T-helper 17 cell (primary cell): ENCODE measurements around the gene RFX2. TPM values are rescaled to one million over a fixed set of nuclear protein-coding genes. Genes with fewer than 3 reads are reported as not detected.

Source experiments
- ATAC-seq: fragments of 150-1000 bp; cut with Tn5 transposase; 2 replicates; pipeline ENCODE4 v1.10.0; 2021; ENCODE audit warnings: mild to moderate bottlenecking, moderate library complexity
- DNase-seq, 3 donors: peaks; one replicate each; pipeline versions ENCODE4 v3.0.0 to v3.0.0-alpha.2; 2020 to 2021
- H3K9me3 ChIP-seq: one replicate; pipeline ENCODE4 v1.7.0; 2013; ENCODE audit warnings: low read length, mild to moderate bottlenecking; ENCODE audit not compliant: control insufficient read depth, poor library complexity, severe bottlenecking
- H3K27ac Mint-ChIP-seq: one replicate; pipeline ENCODE4 v1.8.0; 2022; ENCODE audit warnings: mild to moderate bottlenecking, moderate library complexity, mixed read lengths
- H3K27me3 Mint-ChIP-seq: one replicate; pipeline ENCODE4 v1.8.0; 2022; ENCODE audit warnings: mixed read lengths
- H3K36me3 Mint-ChIP-seq: one replicate; pipeline ENCODE4 v1.8.0; 2022; ENCODE audit warnings: low read depth, mixed read lengths
- H3K4me1 Mint-ChIP-seq: one replicate; pipeline ENCODE4 v1.8.0; 2022; ENCODE audit warnings: mild to moderate bottlenecking, mixed read lengths
- H3K4me3 Mint-ChIP-seq: one replicate; pipeline ENCODE4 v1.8.0; 2022; ENCODE audit warnings: mild to moderate bottlenecking, moderate library complexity, mixed read lengths
- total RNA-seq, 4 donors: library from RNA in 2 of 4; stranded (reverse) in 2 of 4; gene quantifications; one replicate each; pipeline ENCODE4 v1.2.3 and lab custom pipeline; 2022 to 2026

The RFX2 gene
- total RNA-seq, 2 donors from 2014 or later: 9.0 to 23.3 TPM

DNA sequence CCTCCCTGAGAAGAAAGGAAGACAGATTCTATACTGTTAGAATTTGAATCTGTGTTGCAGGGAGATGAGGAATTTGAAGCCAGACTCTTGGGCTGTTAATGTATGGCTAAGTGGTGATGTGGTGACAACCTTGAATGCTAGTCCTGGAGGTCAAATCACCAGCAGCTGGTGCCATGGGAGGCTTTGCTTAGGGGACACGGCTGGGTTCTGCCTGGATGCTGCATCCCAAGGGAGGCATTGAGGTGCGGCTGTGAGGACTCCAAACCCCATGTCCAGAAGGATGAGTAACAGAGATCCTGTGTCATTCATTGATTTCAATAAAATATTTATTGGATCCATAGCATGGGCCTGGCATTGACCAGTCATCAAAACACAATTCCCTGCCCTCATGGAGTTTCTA is 42.3 kb downstream of the RFX2 start:
- H3K9me3 ChIP-seq: no peaks in the 10 kb centered on the region
- Mint-ChIP-seq H3K27me3 (peaks cover 9% of the 10 kb centered on the region), H3K4me3 (no peak overlapping the region), H3K36me3 (no peaks in the 10 kb centered on the region), H3K4me1 (peaks cover 39% of the 10 kb centered on the region), H3K27ac (peak overlapping the region; percentile 77)
- ATAC-seq (no peak), DNase-seq (no peak)

DNA sequence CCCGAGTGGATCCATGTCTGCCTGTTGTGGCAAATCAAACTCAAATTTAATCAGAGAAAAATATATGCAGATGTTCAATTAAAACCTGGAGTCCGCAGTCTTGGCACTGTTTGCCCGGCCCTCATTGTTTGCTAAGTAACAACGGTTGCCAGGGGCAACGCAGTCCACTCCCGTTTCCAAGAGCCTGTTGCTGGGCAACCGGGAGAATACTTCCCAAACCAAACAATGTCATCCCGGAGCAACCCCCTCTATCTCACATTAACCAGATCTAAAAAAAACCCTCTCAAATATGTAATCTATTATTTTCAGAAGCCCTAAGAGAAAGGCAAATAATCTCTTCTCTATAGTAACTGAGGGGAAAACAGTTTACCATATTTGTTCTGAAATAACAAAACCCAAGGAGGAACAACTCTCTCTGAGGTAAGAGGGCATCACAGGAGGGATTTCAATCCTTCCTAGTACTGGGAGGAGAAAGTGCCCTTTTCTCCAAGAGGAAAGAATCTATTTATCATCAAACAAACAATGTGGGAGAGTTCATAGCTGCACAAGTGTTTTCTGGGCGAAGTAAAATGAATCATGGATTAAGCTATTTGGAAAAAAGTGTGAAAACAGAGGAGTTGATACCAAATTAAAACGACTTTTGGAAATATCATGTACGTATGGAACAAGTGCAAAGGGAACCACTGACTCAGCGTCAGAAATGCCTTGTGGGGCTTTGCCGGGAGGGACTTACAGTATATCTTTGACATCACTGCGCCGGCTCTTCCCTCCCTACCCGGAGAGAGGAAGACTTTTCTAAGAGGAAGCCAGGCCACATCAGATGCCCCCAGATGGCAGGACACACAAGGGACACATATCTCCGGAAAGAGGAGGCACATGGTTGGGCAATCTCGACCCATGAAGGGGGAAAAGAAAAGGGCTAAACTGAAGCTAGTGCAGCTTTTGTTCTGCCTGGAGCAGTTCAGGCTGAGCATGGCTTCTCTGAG is 43.3 kb downstream of the RFX2 start:
- Mint-ChIP-seq H3K27me3 (peaks cover 9% of the 10 kb centered on the region), H3K36me3 (no peaks in the 10 kb centered on the region), H3K4me3 (peak overlapping the region; percentile 69), H3K27ac (peak overlapping the region; percentile 77), H3K4me1 (peaks cover 49% of the 10 kb centered on the region)
- DNase-seq: peak; percentile 36 to 58 (median 49)
- H3K9me3 ChIP-seq: no peaks in the 10 kb centered on the region
- ATAC-seq: peak; percentile 47

DNA sequence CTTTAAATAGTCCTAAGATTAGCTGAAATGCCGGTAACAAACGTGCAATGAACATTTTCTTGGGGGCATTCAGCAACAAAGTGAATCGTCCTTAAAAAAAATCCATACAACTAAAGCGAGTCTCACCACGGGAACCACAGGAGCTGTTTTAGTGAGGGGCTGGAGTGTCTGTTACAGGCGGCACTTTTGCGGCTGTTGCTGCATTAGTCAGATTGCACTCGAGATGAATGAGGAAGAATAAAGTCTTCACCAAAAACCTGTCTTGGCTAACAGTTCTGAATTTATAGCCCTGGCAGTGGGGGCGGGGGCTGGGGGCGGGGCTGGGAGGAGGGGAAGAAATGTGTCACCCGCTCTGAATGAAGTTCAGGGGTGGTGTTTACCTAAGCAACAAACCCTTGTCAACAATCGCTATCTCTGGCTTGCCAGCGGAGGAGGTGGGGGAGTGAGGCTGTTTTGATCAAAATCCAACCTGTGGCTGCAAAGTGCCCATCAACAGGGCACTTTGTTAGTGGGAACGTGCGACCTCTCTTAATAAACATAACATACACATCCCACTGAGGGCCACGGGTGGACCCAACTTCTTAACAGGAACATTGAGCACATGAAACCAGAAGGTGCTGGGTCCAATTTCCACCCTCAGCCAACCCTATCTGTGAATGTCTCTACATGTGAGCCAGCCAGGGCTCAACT is 44.5 kb downstream of the RFX2 start:
- ATAC-seq (peak; percentile 64), DNase-seq (peak; percentile 34 to 61 (median 42))
- Mint-ChIP-seq H3K36me3 (no peaks in the 10 kb centered on the region), H3K4me3 (peak overlapping the region; percentile 69), H3K27me3 (peaks cover 15% of the 10 kb centered on the region), H3K27ac (peak overlapping the region; percentile 77), H3K4me1 (peaks cover 58% of the 10 kb centered on the region)
- H3K9me3 ChIP-seq: no peaks in the 10 kb centered on the region

DNA sequence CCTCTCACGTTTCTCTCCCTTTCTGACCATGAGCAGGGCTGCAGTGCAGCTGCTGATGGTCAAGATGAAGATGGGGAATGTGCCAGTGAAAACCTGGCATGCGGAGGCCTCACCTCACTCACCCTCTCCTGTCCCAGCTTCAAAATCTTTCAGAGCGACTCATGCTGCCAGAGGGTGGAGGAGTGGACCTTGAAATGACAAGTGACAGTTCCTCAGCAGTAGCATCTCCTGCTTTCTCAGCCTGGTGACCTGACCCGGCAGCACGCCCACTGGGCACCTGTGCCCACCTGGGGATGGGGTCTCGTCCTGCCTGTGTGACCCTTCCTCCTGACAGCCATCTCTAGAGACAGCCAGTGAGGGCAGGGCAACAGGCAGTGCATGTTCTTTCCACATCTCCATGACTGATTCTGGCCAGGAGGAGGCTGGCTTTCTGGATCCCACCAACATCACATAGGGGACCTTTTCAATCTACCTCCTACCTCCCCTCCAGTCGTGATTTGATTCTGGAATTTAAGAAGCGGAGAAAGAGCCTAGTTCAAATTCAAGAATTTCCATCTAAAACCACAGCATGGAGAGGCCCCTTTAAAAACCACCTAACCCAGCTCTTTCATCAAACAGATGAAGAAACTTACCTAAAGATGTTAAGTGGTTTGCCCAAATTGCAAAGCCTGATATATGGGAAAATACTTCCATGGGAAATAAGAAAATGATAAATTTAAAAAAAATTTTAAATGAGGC is 45.8 kb downstream of the RFX2 start:
- Mint-ChIP-seq H3K27ac (peak overlapping the region; percentile 77), H3K4me3 (peak overlapping the region; percentile 60), H3K4me1 (peaks cover 67% of the 10 kb centered on the region), H3K36me3 (no peaks in the 10 kb centered on the region), H3K27me3 (peaks cover 15% of the 10 kb centered on the region)
- H3K9me3 ChIP-seq: no peaks in the 10 kb centered on the region
- ATAC-seq (no peak), DNase-seq (no peak)

DNA sequence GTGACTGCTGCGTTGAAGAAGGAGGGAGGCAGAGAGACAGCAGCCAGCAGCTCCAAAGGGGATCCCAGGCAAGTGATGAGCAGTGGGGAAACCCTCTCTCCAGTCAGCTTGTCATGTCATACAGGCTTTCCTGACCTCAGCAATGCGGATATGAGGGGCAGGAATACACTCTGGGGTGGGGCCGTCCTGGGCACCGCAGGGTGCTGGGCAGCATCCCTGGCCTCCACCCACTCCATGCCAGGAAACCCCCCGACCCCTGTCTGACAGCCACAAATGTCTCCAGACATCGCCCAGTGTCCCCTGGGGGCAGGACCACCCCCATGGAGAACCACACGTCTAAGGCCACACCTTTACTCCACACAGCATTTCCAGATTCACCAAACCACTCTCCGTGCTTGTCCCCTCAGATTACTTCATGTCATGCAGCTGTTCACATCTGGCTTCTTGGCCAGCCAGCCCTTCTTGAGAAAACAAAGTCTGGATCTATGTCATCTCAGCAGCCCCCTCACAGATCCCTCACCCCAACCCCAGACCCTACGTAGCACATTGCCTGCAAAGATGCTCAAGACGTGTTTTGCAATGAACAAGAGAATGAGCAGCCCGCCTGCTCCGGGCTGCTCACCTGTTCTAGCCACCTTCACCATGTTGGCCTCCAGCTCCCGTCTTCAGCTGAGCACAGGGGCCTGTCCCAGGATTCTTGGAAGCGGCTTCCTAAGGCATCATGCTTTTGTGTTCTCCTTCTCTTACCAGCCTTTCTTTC is 46.5 kb downstream of the RFX2 start:
- no peaks in the 10 kb centered on the region for H3K9me3 ChIP-seq
- Mint-ChIP-seq H3K27me3 (peaks cover 15% of the 10 kb centered on the region), H3K4me1 (peaks cover 63% of the 10 kb centered on the region), H3K27ac (peak overlapping the region; percentile 77), H3K36me3 (no peaks in the 10 kb centered on the region), H3K4me3 (peak overlapping the region; percentile 72)
- no peak for ATAC-seq
- no peak for DNase-seq

DNA sequence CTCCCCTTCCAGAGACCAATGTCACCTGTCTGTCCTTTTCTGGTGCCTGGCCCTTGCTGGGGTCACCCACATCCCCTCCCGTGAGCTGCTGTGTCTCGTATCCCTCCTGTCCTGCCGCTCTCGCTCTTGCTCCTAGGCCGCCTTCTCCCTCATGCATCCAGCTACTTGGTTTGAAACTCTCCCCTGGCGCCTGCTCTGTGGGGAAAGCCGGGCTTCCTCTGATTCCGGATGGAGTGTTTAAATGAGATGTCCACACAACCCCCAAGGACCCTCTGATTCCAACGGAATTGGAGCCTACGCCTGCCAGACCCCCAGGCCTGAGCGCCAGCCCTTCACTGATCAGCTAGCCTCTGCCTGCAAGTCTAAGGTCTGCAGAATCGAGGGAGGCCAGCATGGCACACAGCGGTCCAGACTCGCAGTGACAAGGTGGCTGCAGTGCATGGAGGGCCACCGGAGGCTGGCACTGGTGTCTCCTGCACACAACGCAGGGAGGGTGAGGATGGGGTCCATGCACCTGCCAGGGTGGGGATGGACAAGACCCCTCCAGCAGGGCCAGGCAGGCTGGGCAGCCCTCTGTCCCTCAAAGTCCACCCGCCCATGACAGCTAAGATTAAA is 47.2 kb downstream of the RFX2 start:
- DNase-seq: no peak
- H3K9me3 ChIP-seq: no peaks in the 10 kb centered on the region
- peak overlapping the region; percentile 77 for H3K27ac Mint-ChIP-seq
- peaks cover 64% of the 10 kb centered on the region for H3K4me1 Mint-ChIP-seq
- peak overlapping the region; percentile 65 for H3K4me3 Mint-ChIP-seq
- ATAC-seq: no peak
- H3K36me3 Mint-ChIP-seq: no peaks in the 10 kb centered on the region
- H3K27me3 Mint-ChIP-seq: peaks cover 15% of the 10 kb centered on the region

DNA sequence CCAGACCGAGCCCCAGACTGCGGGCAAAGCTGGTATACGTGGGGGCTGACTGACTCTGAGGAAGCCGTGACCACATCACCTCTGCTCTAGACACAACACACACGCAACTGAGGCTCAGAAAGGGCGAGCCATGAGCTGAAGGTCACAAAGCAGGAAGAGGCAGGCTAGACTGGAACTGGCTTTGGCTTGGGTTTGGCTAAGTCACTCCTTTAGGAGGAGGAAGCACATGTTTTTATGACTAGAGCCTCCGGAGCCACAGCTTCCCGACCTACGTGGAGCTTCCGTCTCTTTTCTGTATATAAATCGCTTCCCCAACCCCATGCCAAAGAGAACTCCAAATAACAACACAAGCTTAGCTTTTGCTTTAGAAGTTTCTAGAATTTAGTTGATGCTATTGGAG is 48.0 kb downstream of the RFX2 start:
- peak overlapping the region; percentile 60 for H3K4me3 Mint-ChIP-seq
- H3K4me1 Mint-ChIP-seq: peaks cover 66% of the 10 kb centered on the region
- DNase-seq (peak in 2 of 3 donors; percentile 33 to 59), ATAC-seq (peak; percentile 46)
- H3K27ac Mint-ChIP-seq: peak overlapping the region; percentile 77
- H3K9me3 ChIP-seq: no peaks in the 10 kb centered on the region
- peaks cover 15% of the 10 kb centered on the region for H3K27me3 Mint-ChIP-seq
- no peaks in the 10 kb centered on the region for H3K36me3 Mint-ChIP-seq

DNA sequence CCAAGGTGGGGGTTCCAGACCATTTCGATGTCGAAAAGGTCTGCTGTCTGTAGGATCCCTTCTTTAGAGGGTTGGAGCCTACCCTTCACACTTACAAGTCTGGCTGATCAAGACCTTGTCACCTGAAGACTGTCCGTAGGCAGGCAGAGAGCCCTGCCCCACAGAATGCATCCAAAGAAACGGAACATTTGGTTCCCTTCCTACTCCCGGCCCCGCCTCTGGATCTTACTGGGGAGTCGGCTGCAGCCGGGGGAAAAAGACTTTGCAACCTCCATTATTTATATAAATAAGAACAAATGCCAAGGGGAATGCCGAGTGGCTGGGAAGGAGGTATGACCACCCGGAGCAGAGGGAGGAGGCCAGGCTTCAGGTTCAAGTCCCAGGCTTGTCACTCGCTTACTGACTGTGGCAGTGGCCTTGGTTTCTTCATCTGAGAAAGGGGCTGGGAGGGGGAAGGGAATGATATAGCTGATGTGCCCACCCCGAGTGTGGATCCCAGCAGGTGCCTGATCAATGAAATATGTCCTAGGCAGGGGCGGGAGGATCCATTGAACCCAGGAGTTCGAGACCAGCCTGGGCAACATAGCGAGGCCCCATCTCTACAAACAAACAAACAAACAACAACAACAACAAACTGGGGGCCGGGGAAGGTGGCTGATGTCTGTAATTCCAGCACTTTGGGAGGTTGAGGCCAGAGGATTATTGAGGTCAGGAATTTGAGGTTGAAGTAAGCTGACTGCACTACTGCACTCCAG is 48.7 kb downstream of the RFX2 start:
- Mint-ChIP-seq H3K27me3 (peaks cover 15% of the 10 kb centered on the region), H3K4me1 (peaks cover 64% of the 10 kb centered on the region), H3K36me3 (no peaks in the 10 kb centered on the region), H3K4me3 (peak overlapping the region; percentile 91), H3K27ac (peak overlapping the region; percentile 77)
- DNase-seq: no peak
- no peak for ATAC-seq
- H3K9me3 ChIP-seq: no peaks in the 10 kb centered on the region

DNA sequence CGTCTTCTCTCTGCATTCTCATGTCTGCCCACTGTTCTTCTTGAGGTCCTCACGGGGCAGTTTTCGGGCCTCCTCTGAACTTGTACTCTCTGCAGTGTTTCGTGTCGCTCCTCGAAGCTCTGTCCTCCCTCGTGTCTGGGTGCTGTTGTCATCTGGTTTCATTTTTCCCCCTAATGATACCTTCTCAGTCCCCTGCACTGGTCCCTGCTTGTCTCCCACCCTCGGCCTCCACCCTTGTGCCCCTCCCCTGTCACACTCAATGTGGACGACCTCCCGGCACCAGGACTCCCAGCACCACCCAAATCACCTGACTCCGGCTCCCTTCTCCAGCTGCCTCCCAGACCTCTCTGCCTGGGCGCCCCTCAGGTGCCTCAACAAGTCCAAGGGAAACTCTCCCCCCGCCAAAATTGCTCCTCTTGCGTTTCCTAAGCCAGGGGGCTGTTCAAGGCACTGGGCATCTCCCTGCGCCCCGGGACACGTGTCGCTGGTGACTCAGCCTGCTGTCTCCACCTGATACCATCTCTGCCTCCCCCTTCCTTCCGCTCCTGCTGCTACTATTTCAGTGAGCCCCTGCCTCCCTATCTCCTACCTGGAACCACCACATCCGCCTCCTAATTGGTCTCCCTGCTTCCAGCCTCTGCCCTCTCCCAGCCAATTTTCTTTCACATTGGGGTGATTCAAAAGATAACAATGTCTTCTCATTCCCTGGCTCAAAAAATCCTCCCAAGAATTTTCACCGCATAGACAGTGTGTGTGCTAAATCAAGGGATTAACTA is 49.5 kb downstream of the RFX2 start:
- ATAC-seq: peak; percentile 60
- H3K27me3 Mint-ChIP-seq: peaks cover 15% of the 10 kb centered on the region

DNA sequence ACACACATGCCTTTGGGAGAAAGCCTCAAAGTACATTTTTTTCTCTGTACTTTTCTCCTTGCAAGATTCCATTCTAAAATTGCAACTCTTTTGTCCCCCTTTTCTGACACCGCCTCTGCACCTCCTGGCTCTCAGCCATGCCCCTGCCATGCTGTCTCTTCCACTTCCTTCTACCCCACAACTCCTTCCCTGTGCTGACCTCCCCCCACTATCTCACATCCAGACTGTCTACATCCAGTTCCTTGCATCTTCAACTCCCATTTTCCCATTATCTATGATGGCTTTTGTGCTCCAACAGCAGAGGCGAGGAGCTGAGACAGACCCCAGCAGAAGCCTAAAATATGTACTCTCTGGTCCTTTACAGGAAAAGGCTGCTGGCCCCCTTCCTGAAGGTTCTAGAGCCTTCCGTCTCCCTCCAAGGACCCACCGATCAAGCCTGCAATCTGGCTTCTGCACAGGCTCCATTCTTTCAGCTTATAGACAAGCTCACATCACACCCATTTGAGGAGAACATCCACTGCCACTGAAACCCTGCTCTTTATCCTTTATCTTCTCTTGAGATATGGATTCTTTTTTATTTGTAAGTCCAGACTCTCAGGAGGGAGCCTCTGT is 50.2 kb downstream of the RFX2 start:
- Mint-ChIP-seq H3K27me3 (peaks cover 15% of the 10 kb centered on the region), H3K36me3 (no peaks in the 10 kb centered on the region), H3K4me1 (peaks cover 54% of the 10 kb centered on the region), H3K27ac (peak overlapping the region; percentile 77), H3K4me3 (peak overlapping the region; percentile 91)
- no peaks in the 10 kb centered on the region for H3K9me3 ChIP-seq
- ATAC-seq: no peak
- no peak for DNase-seq

More for the DNA sequence above, 49.5 kb downstream of the RFX2 start:
- H3K36me3 Mint-ChIP-seq: no peaks in the 10 kb centered on the region
- peaks cover 58% of the 10 kb centered on the region for H3K4me1 Mint-ChIP-seq
- peak; percentile 27 to 66 (median 49) for DNase-seq
- H3K4me3 Mint-ChIP-seq: peak overlapping the region; percentile 91
- H3K27ac Mint-ChIP-seq: peak overlapping the region; percentile 77
- H3K9me3 ChIP-seq: no peaks in the 10 kb centered on the region
